ENCODE results near the gene GAP43. TPM values are rescaled to one million over a fixed set of nuclear protein-coding genes. Genes with fewer than 3 reads are reported as not detected.

GAP43 gene
- total RNA-seq, 2 donors from 2014 or later = 2.8 to 6.1 TPM

- Histone ChIP-seq H3K27me3 (replicated peaks; ENCODE audit: insufficient read depth) (no peaks in the 10 kb centered on the region), H3K27ac (no peak overlapping the region), H3K4me3 (no peak overlapping the region), H3K36me3 (no peaks in the 10 kb centered on the region), H3K9me3 (no peaks in the 10 kb centered on the region), H3K4me1 (ENCODE audit: control insufficient read depth in 1 of 2, low read depth in 2 of 2) (no peaks in the 10 kb centered on the region)
- no peak for DNase-seq (ENCODE audit: low spot score)
- no peak for ATAC-seq (ENCODE audit: insufficient number of reproducible peaks, low FRiP score, low read depth)
- no peak for TF ChIP-seq CTCF (IDR thresholded peaks at IDR 0.05)
Observed at GRCh38 chr3:115602194-115602593, 21.1 kb upstream of the GAP43 start.

GRCh38 chr3:115611630-115612029 is 11.7 kb upstream of the GAP43 start:
- no peaks in the 10 kb centered on the region for H3K9me3 ChIP-seq
- H3K27ac ChIP-seq = no peak overlapping the region
- H3K36me3 ChIP-seq = no peaks in the 10 kb centered on the region
- no peak for TF ChIP-seq CTCF (IDR thresholded peaks at IDR 0.05)
- H3K27me3 ChIP-seq (replicated peaks; ENCODE audit: insufficient read depth) = no peaks in the 10 kb centered on the region
- no peaks in the 10 kb centered on the region for H3K4me1 ChIP-seq (ENCODE audit: control insufficient read depth in 1 of 2, low read depth in 2 of 2)
- ATAC-seq (ENCODE audit: insufficient number of reproducible peaks, low FRiP score, low read depth) (no peak), DNase-seq (ENCODE audit: low spot score) (no peak)
- H3K4me3 ChIP-seq = no peak overlapping the region

GRCh38 chr3:115615001-115615814 is 8.1 kb upstream of the GAP43 start:
- H3K27me3 ChIP-seq (replicated peaks; ENCODE audit: insufficient read depth) = no peaks in the 10 kb centered on the region
- no peak for ATAC-seq (ENCODE audit: insufficient number of reproducible peaks, low FRiP score, low read depth)
- H3K27ac ChIP-seq = no peak overlapping the region
- no peaks in the 10 kb centered on the region for H3K36me3 ChIP-seq
- TF ChIP-seq CTCF (IDR thresholded peaks at IDR 0.05) = no peak
- H3K4me1 ChIP-seq (ENCODE audit: control insufficient read depth in 1 of 2, low read depth in 2 of 2) = no peaks in the 10 kb centered on the region
- DNase-seq (ENCODE audit: low spot score) = no peak
- H3K9me3 ChIP-seq = no peaks in the 10 kb centered on the region
- no peak overlapping the region for H3K4me3 ChIP-seq

- no peaks in the 10 kb centered on the region for H3K4me1 ChIP-seq (ENCODE audit: control insufficient read depth in 1 of 2, low read depth in 2 of 2)
- no peak overlapping the region for H3K4me3 ChIP-seq
- no peak for DNase-seq (ENCODE audit: low spot score)
- H3K27ac ChIP-seq = no peak overlapping the region
- TF ChIP-seq CTCF (IDR thresholded peaks at IDR 0.05) = no peak
- no peaks in the 10 kb centered on the region for H3K27me3 ChIP-seq (replicated peaks; ENCODE audit: insufficient read depth)
- H3K9me3 ChIP-seq = no peaks in the 10 kb centered on the region
- H3K36me3 ChIP-seq = no peaks in the 10 kb centered on the region
- ATAC-seq (ENCODE audit: insufficient number of reproducible peaks, low FRiP score, low read depth) = no peak
Observed at GRCh38 chr3:115616461-115616860, 6.8 kb upstream of the GAP43 start.

GRCh38 chr3:115617591-115617990 is 5.7 kb upstream of the GAP43 start:
- Histone ChIP-seq H3K27ac (no peak overlapping the region), H3K9me3 (no peaks in the 10 kb centered on the region), H3K4me1 (ENCODE audit: control insufficient read depth in 1 of 2, low read depth in 2 of 2) (no peaks in the 10 kb centered on the region), H3K27me3 (replicated peaks; ENCODE audit: insufficient read depth) (no peaks in the 10 kb centered on the region), H3K4me3 (no peak overlapping the region), H3K36me3 (no peaks in the 10 kb centered on the region)
- DNase-seq (ENCODE audit: low spot score) (no peak), ATAC-seq (ENCODE audit: insufficient number of reproducible peaks, low FRiP score, low read depth) (no peak)
- TF ChIP-seq CTCF (IDR thresholded peaks at IDR 0.05) = no peak
